Measurements from ENCODE around the gene SLC25A44. TPM values are rescaled to one million over a fixed set of nuclear protein-coding genes. Genes with fewer than 3 reads are reported as not detected.

SLC25A44 gene, protein sequence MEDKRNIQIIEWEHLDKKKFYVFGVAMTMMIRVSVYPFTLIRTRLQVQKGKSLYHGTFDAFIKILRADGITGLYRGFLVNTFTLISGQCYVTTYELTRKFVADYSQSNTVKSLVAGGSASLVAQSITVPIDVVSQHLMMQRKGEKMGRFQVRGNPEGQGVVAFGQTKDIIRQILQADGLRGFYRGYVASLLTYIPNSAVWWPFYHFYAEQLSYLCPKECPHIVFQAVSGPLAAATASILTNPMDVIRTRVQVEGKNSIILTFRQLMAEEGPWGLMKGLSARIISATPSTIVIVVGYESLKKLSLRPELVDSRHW
- 19.3 TPM for polyA plus RNA-seq (2013, experiment 1 of 2)
- polyA plus RNA-seq (2013, experiment 2 of 2) = 20.0 TPM

DNA sequence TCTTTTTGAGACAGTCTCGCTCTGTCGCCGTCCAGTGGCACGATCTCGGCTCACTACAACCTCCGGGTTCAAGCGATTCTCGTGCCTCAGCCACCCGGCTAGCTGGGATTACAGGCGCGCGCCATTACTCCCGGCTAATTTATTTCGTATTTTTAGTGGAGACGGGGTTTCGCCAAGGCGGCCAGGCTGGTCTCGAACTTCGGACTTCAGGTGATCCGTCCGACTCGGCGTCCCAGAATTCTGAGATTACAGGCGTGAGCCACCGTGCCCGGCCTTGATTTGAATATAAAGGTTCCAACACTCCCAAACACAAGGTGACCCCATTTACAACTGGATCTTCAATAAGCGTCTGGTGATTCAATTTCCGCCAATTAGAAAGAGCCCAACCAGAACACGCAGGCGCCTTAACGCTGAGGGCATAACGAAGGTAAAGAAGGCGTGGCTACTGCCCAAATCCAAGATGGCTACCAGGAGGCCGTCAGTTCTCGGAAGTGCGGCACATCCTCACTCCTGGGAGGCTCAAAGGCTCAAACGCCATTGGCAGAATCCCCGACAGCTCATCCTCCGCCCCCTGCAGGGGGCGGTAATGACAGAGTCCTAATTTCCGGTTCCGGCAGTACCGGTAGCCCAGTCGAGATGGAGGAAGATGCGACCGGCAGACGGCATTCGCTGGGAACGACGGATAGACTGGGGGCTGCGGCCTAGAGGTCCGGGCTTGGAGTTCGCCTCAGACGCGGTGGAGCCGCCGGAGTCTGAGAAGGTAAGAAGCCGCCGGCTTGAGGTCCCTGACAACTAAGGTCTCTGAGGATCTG, at the start of gene SLC25A44:
TSS of gene SLC25A44 (plus strand) at position 617 of the 812 bp plus-strand sequence. CDS start 5,744 bp downstream, outside the sequence.
- Histone ChIP-seq H3K27ac (ENCODE audit: low read depth, low read length) (peak within 1 kb of the TSS; percentile 74), H3K4me3 (ENCODE audit: low read length) (peak within 1 kb of the TSS; percentile 85), H3K9me3 (ENCODE audit: insufficient read depth, low read depth, low read length) (peaks cover 6% of the 10 kb centered on the region), H3K27me3 (ENCODE audit: insufficient read depth, low read length) (no peaks in the 10 kb centered on the region), H3K36me3 (ENCODE audit: insufficient read depth, low read length) (peaks cover 16% of the 10 kb centered on the region), H3K4me1 (ENCODE audit: insufficient read depth, low read length) (peaks cover 9% of the 10 kb centered on the region; the same call in 1 of the 2 replicates), H3K9ac (ENCODE audit: low read depth, low read length) (peak within 1 kb of the TSS; percentile 63; the same call in 1 of the 2 replicates)
- WGBS = 23% methylated on average over 59 of the region's 59 CpGs

DNA sequence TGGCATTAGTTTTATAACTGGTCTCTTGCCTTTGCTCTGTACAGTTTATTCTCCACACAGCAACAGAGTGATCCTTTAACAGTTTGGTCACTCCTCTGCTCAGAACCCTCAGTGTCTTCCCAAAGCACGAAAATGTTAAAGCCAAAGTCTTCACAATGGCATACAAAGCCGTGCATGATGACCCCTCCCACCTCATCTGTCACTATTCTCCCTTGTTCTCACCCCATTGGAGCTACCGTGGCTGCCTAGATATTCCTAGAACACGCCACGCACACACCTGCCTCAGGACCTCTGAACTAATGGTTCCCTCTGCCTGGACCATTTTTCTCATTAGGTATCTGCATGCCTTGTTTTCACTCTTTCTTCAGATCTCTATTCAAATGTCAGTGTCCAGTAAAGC, 49.2 kb upstream of the SLC25A44 start:
- Histone ChIP-seq H3K27me3 (ENCODE audit: insufficient read depth, low read length) (no peaks in the 10 kb centered on the region), H3K4me1 (ENCODE audit: insufficient read depth, low read length) (peaks cover 33% of the 10 kb centered on the region), H3K9me3 (ENCODE audit: insufficient read depth, low read depth, low read length) (no peaks in the 10 kb centered on the region), H3K36me3 (ENCODE audit: insufficient read depth, low read length) (no peaks in the 10 kb centered on the region), H3K4me3 (ENCODE audit: low read length) (no peak overlapping the region), H3K9ac (ENCODE audit: low read depth, low read length) (no peak overlapping the region), H3K27ac (ENCODE audit: low read depth, low read length) (no peak overlapping the region)
- WGBS = 87% methylated on average over 5 of the region's 5 CpGs

DNA sequence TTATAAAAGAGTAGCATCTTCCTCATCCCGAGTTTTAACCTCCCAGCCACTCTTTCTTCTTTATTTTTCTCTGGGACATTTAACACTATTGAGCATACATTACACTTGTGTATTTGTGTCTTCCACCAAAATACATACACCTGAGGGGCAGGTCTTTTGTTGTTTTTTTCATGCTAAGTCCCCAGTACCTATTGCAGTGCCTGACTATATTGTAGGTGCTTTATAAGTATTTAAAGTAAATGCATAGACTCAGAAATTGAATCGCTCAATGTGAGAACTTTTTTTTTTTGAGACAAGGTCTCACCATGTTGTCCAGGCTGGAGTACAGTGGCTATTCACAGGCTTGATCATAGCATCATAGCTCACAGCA, 48.3 kb upstream of the SLC25A44 start:
- WGBS = 88% methylated on average over 2 of the region's 2 CpGs
- Histone ChIP-seq H3K36me3 (ENCODE audit: insufficient read depth, low read length) (no peaks in the 10 kb centered on the region), H3K4me1 (ENCODE audit: insufficient read depth, low read length) (peaks cover 39% of the 10 kb centered on the region), H3K27me3 (ENCODE audit: insufficient read depth, low read length) (no peaks in the 10 kb centered on the region), H3K9me3 (ENCODE audit: insufficient read depth, low read depth, low read length) (no peaks in the 10 kb centered on the region), H3K27ac (ENCODE audit: low read depth, low read length) (no peak overlapping the region), H3K4me3 (ENCODE audit: low read length) (no peak overlapping the region), H3K9ac (ENCODE audit: low read depth, low read length) (no peak overlapping the region)

DNA sequence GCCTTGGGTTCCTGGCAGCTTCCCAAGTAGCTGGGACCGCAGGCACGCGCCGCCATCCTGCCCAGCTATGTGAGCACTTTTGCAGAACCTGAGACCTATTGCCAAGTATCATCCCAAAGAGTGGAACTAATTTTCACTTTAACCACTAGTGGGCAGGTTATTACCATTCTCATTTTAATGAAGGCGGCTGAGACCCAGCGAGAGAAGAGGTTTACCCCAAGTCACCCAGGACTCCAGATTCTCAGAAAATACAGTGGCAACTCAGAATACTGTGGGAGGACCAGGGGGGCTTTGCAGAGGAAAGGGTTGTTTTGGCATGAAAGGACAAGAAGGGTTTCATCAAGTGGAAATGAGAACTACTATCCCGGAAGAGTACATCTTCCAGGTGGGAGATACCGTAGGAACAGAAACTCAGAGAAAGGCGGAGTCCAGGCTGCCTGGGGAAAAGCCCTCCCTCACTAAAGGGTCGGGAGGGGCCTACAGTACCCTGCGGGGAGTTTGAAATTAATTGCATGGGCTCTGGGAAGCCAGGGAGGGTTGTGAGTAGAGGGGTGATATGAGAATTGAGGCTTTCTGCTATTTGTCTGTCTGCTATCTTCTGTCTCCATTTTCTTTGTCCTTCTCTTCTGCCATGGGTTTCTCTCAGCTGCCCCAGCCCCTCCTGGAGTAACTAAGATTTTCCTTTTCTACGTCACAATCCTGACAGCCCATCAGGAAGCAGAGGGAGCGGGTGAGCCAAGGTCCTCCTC, 47.7 kb upstream of the SLC25A44 start:
- no peaks in the 10 kb centered on the region for H3K27me3 ChIP-seq (ENCODE audit: insufficient read depth, low read length)
- peak overlapping the region; percentile 18 for H3K4me3 ChIP-seq (ENCODE audit: low read length)
- no peaks in the 10 kb centered on the region for H3K9me3 ChIP-seq (ENCODE audit: insufficient read depth, low read depth, low read length)
- no peaks in the 10 kb centered on the region for H3K36me3 ChIP-seq (ENCODE audit: insufficient read depth, low read length)
- WGBS = 31% methylated on average over 13 of the region's 13 CpGs
- H3K9ac ChIP-seq (ENCODE audit: low read depth, low read length) = no peak overlapping the region
- H3K27ac ChIP-seq (ENCODE audit: low read depth, low read length) = peak overlapping the region; percentile 15; the same call in 1 of the 2 replicates
- H3K4me1 ChIP-seq (ENCODE audit: insufficient read depth, low read length) = peaks cover 42% of the 10 kb centered on the region

DNA sequence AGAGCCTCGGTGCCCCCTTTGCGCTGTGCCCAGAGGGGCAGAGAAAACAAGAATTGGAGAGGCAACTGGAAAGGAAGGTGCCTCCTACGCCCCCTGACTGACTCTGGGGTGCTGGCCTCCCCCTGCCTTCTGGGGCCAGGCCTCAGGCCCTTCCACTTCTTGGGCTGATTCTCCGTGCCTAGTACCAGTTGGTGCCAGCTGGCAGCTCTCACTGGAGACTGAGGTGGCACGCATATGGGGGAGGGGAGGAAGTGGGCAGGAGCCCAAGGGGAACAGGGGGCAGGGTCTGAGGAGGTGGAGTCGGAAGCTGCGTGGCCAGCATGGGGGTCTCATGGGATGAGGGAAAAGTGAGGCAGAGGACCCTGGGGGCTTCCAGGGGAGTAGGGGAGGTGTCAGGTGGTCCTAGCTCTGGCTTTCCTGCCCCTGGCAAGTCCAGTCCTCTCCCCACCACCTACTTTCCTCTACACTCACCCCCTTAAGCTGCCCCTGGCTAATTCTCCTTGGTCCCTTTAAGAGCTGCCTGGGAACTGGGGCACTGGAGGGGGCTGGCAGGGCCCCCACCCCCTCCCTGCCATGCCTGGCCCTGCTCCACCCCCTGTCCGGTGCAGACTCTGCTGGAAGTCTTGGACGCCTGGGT, 47.0 kb upstream of the SLC25A44 start:
- Histone ChIP-seq H3K4me3 (ENCODE audit: low read length) (no peak overlapping the region), H3K27me3 (ENCODE audit: insufficient read depth, low read length) (no peaks in the 10 kb centered on the region), H3K4me1 (ENCODE audit: insufficient read depth, low read length) (peaks cover 37% of the 10 kb centered on the region), H3K36me3 (ENCODE audit: insufficient read depth, low read length) (no peaks in the 10 kb centered on the region), H3K9me3 (ENCODE audit: insufficient read depth, low read depth, low read length) (no peaks in the 10 kb centered on the region), H3K27ac (ENCODE audit: low read depth, low read length) (peak overlapping the region; percentile 15; the same call in 1 of the 2 replicates), H3K9ac (ENCODE audit: low read depth, low read length) (no peak overlapping the region)
- WGBS = 67% methylated on average over 9 of the region's 9 CpGs

DNA sequence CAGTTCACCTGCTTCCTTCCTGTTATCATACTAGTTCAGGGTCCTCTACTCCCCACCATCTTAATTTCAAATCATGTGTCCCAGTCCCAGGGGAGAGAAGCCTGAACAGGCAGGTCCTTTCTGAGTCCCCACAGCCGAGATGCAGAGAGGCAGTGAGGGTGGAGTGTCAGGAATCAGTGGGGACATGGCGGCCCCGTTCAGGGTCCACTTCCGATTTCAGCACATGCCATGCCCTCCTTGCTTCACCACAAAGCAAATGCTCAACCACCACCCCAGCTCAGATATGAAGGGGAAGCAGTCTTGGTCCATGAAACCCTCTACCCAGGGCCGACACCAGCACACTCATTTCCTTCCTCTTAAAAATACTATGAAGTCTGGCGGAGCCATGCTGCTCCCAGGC, 45.7 kb upstream of the SLC25A44 start:
- Histone ChIP-seq H3K27me3 (ENCODE audit: insufficient read depth, low read length) (no peaks in the 10 kb centered on the region), H3K4me3 (ENCODE audit: low read length) (no peak overlapping the region), H3K27ac (ENCODE audit: low read depth, low read length) (no peak overlapping the region), H3K4me1 (ENCODE audit: insufficient read depth, low read length) (peaks cover 45% of the 10 kb centered on the region), H3K36me3 (ENCODE audit: insufficient read depth, low read length) (no peaks in the 10 kb centered on the region), H3K9ac (ENCODE audit: low read depth, low read length) (no peak overlapping the region), H3K9me3 (ENCODE audit: insufficient read depth, low read depth, low read length) (no peaks in the 10 kb centered on the region)
- 97% methylated on average over 6 of the region's 6 CpGs for WGBS

DNA sequence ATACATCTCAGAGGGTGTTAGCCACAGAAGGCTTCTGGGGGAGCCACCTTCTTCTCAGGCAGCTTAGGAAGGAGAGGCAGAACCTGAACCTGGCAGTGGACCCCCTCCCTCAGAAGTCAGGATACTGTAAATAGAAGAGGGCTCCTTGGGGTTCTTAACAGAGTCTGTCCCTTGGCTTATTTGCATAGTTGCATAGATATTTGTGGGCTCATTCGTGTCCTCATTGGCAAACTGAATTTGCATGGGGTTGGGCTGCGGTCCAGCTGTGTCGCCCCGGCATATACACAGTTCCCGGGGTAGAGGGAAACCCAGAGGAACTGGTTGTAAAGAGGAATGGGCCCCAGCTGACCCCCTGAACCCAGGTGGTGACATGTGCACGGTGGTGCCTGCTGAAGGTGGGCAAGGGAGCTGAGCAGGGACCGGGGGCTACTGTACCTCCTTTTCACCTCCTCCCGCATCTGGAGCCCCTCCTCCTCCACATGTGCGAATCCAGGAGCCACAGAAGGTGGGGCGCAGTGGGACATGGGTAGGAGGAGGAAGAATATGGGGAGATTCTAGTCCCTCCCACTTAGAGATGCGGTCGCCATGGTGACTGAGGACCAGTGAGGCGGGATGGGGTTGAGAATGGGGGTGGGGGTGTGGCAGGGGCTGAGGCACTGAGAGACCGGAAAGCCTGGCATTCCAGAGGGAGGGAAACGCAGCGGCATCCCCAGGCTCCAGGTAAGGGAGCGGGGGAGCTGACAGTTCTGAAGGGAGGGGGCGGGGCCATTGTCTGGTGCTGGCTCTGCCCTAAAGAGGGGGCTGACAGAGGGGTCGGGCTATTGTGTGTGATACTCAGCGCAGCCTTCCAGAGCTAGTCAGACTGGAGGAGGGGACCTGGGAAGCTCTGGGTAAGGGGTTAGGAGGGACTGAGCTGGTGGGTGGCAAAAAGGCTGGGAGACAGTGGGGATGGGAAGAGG, 44.3 kb upstream of the SLC25A44 start:
- H3K4me3 ChIP-seq (ENCODE audit: low read length) = peak overlapping the region; percentile 32

DNA sequence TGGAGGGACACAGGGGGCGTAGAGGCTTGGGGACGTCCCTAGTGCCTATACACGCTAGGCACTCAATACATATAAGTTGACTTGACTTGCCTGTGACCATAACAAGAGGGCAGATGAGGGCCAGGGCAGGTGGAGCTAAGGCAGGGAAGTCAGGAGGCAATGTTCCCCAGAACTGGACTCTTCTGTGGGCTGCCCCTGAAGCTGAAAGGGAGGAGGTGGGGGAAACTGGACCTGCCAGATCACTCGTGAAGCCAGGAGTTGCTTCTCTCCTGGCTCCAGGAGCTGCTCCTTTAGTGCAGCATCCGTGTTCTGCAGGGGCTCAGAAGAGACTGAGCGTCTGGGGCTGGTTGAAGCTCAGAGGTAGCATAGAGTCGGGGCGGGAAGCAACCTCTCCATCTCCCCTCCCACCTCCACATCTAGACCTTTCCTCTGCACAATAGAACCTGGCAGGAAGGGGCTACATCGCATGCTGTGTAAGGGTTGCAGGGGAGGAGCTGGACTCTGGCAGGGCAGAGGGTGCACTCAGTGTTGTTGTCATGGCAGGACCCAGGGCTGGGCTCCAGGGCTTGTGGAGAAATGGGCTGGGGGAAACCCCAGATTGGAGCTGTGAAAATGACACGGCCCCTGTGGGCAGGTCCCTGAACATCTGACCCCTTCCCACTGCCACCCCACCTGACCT, 43.4 kb upstream of the SLC25A44 start:
- Histone ChIP-seq H3K9ac (ENCODE audit: low read depth, low read length) (no peak overlapping the region), H3K36me3 (ENCODE audit: insufficient read depth, low read length) (no peaks in the 10 kb centered on the region), H3K4me3 (ENCODE audit: low read length) (peak overlapping the region; percentile 29), H3K27ac (ENCODE audit: low read depth, low read length) (no peak overlapping the region; the same call in 1 of the 2 replicates), H3K4me1 (ENCODE audit: insufficient read depth, low read length) (peaks cover 45% of the 10 kb centered on the region), H3K27me3 (ENCODE audit: insufficient read depth, low read length) (no peaks in the 10 kb centered on the region), H3K9me3 (ENCODE audit: insufficient read depth, low read depth, low read length) (no peaks in the 10 kb centered on the region)
- 29% methylated on average over 10 of the region's 10 CpGs for WGBS

More for the DNA sequence above, 44.3 kb upstream of the SLC25A44 start:
- Histone ChIP-seq H3K27ac (ENCODE audit: low read depth, low read length) (peak overlapping the region; percentile 45; the same call in 1 of the 2 replicates), H3K27me3 (ENCODE audit: insufficient read depth, low read length) (no peaks in the 10 kb centered on the region), H3K4me1 (ENCODE audit: insufficient read depth, low read length) (peaks cover 45% of the 10 kb centered on the region), H3K9me3 (ENCODE audit: insufficient read depth, low read depth, low read length) (no peaks in the 10 kb centered on the region), H3K36me3 (ENCODE audit: insufficient read depth, low read length) (no peaks in the 10 kb centered on the region), H3K9ac (ENCODE audit: low read depth, low read length) (no peak overlapping the region)
- WGBS = 24% methylated on average over 17 of the region's 20 CpGs

DNA sequence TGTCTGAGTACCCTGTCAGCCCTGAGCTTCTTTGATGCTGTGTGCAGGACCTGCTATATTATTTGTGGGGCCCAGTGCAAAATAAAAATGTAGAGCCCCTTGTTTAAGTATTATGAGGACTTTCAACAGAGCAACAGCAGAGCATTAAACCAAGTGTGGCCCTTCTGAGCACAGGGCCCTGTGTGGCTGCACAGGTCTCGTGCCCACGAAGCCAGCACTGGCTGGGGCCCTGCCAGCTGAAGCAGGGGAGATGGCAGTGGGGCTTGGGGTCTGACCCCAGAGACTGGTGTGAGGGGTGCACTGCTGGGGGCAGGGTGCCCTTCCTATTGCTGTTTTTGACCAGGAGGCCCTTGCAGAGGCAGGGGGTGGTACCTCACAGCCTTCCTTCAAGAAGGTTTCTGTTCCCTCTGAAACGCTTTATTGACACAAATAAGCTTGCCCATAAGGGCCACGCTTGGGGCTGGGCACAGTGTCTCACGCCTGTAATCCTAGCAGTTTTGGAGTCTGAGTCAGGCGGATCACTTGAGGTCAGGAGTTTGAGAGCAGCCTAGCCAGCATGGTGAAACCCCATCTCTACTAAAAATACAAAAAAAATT, 42.7 kb upstream of the SLC25A44 start:
- no peak overlapping the region for H3K9ac ChIP-seq (ENCODE audit: low read depth, low read length)
- H3K36me3 ChIP-seq (ENCODE audit: insufficient read depth, low read length) = no peaks in the 10 kb centered on the region
- no peaks in the 10 kb centered on the region for H3K9me3 ChIP-seq (ENCODE audit: insufficient read depth, low read depth, low read length)
- 82% methylated on average over 6 of the region's 6 CpGs for WGBS
- H3K27ac ChIP-seq (ENCODE audit: low read depth, low read length) = no peak overlapping the region
- no peaks in the 10 kb centered on the region for H3K27me3 ChIP-seq (ENCODE audit: insufficient read depth, low read length)
- H3K4me1 ChIP-seq (ENCODE audit: insufficient read depth, low read length) = peaks cover 43% of the 10 kb centered on the region
- no peak overlapping the region for H3K4me3 ChIP-seq (ENCODE audit: low read length)
